Fibroblast of skin of abdomen (primary cell): ENCODE results near the gene SPHK1.

ENCODE experiments used
- DNase-seq: peaks from one replicate; pipeline ENCODE4 v3.0.0-alpha.2; 2013

SPHK1 gene

DNA sequence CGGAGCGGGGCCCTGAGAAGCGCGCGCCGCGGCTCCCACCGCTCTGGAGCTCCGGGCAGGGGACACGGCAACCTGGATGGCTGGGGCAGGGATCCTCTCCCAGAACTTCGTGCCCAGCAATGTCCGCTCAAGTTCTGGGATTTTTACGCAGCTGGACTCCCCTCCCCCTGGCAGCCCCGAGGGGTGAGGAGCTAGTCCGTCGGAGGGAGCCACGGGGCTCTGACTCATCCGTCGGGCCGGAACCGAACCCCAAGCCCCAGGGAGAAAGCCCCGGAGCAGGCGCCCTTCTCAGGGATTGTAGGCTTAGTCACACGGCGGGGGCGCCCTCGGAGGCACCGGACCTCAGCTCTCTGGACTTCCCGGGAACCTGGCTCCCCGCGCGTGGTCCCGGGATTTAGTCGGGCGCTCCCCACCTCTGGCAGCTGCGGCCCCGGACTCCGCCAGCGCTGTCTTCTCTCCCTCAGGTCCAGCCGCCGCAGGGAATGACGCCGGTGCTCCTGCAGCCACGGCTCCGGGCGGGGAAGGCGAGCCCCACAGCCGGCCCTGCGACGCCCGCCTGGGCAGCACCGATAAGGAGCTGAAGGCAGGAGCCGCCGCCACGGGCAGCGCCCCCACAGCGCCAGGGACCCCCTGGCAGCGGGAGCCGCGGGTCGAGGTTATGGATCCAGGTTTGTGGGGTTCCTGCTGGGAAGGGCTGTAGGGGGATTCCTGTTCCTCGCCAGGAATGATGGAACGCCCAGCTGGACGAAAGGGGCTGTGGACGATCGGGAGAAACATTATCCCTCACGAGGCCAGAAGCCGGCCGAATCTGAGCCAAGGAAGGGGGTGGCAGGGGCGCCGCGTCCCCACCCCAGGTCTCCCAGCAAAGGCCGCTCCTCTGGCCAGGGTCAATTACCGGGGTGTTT is 830 bp downstream of the SPHK1 start:
- peak; percentile 67 for DNase-seq

GRCh38 chr17:76385892-76386786 is 1.7 kb downstream of the SPHK1 start:
- DNase-seq = peak; percentile 78

GRCh38 chr17:76386966-76387765 is 2.8 kb downstream of the SPHK1 start:
- DNase-seq = no peak

DNA sequence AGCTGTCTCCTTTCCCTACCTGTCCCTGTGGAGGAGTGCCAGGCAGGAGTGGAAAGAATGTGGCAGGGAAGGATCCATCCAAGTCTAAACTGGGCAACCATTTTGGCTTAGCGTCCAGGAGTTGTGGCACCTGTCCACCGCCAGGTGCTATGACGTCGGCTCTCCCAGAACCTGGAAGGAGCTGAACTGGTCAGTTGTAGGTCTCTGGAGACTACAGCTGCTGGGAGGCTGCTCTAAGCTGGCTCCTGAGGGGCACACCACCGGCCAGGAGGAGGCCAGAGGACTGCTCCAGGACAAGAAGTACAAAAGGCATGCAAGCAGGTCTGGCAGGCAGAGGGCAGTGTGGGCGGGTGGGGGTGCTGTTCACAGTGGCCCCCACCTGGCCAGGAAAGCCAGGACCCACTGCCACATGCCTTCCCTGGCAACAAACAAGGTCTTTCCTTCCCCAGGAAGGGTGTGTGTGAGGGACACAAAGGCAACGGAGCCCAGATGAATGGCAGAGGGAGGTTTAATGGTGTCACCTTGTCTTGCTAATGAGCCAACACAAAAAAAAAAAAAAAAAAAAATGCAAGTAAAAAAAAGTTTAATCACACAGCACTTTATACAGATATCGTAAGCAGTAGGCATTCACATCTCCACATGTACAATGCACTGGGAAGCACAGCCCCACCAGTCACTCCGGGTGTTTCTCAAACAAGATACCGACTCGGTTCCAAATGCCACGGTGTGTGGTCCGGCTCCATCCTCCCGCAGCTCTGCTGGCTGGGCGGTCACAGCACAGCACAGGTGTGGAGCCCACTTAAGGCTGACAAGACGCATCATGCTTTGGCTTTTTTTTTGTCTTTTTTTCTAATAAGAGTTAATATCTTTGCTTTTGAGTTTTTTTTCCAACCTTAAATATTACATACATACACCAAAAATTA is 4.8 kb downstream of the SPHK1 start:
- no peak for DNase-seq

GRCh38 chr17:76390003-76390421 is 5.6 kb downstream of the SPHK1 start:
- no peak for DNase-seq

DNA sequence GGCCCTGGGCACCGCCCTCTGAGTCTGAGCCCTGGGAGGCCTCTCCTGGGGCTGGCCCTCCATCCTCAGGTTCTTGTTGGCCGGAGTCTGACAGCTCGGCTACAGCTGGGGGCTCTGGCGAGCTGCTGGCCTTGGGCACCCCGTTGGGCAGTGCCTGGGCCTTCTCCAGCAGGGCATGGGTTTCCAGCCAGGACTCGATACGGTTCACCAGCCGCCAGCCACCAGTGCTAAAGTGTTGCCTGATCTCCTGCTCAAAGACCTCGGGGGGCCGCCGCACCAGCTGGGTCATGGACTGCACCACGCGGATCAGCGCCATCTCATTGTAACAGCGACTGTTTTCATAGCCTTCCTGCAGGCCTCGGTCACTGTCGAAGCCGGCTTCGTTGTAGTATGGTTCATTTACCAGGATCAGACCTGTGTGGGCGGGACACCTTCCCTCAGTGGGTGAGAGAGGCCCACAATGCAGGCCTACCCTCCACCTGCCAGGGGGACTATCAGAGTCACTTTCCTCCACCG is 6.8 kb downstream of the SPHK1 start:
- DNase-seq = no peak

GRCh38 chr17:76394166-76394565 is 9.8 kb downstream of the SPHK1 start:
- no peak for DNase-seq

DNA sequence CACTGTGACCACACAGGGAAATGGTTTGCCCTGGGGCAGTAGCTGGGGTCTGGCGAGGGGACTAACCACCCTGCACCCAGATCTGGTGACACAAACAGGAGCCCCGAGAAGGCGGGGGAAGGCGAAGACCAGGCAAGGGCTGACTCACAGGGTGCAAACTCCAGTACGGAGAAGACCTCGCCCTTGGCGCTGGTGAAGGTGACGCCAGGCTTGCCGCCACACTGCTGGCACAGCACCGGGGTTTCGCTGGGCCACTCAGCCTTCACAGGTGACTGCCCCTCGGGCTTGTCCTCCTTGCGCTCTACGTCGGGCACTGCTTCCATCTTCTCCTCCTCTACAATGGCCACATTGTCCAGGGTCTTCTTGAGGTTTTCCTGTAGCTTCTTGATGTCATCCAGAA is 11.6 kb downstream of the SPHK1 start:
- no peak for DNase-seq

GRCh38 chr17:76397184-76397583 is 12.8 kb downstream of the SPHK1 start:
- no peak for DNase-seq

DNA sequence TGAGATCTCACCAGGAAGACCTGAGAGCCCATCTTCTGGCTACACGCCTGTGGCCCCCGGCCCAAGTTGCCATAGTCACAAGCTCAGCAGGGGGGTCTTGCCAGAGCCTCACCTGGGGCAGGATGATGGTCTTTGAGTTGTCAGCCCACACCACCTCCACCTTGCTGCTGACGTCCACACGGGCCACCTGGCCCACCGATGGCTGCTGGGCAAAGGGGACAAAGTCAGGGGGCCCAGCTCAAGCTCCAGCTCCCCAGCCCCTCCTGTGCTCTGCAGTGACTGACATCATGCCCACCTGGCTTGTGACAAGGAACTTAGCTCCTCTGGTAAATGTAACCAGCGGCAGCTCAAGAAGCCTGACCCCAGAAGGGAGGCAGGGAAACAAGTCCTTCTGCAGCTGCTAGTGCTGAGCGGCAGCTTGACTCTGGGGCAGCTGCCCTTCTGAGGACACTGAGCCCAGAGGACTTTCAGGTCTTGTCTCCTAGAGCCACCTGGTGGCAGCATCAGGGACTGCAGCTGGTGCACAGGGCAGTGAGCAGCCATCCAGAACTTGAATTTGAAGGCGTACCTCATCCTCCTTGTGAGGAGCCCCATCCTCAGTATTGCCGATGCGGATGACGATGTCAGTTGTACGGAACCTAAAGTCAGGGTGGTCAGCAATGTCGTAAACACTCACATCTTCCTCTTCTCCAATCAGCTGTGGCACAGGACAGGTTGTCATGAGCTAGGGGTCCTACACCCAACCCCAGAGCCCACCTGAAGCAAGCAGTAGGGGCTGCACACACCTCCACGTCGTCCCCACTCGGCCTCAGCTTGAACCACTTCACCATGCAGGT is 13.5 kb downstream of the SPHK1 start:
- DNase-seq = peak; percentile 80

- DNase-seq = no peak
Observed at GRCh38 chr17:76398523-76399174, 14.2 kb downstream of the SPHK1 start.

DNA sequence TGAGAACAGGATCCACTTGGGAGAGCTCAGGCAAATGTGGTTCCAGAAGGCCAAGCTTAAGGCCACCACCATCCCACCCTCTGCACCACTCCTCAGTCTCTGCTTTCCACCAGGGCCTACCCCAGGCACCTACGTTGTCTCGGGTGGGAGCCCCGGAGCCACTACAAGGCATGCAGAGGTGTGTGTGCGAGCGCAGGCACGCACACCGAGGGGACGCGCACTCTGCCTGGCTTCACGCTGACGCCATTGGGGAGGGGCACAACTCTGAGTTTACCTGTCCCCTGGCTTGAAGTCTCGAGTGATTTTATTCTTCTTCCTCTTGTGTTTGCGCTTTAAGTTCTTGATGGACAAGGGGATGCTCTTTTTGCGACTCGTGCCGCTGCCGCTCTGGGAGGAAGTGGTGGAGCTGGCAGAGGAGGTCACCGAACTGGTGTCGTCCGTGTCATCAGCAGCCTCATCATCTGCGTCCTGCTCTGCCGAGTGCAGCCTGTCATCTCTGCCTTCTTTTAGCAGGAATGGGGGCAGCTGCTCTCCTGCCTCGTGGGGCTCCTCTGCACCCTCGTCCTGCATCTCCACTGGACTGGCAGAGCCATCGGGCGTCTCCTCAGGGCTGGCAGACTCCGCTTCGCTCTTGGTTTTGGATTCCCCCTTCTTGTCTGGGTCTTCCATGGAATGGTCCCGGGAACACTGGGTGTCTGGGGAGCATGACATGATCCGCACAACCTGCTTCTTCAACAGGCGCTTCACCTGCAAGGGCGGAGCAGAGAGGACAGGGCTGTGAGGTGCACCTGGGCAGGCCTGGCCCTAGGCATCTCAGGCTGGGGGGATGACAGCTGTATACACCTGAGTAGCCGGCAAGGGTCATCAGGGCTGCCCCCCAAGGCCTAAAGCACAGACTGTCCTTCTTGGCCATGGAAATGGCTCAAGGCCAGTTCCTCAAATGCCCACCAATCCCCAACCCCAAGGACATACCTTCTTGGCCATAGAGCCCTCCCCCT is 15.1 kb downstream of the SPHK1 start:
- DNase-seq = no peak

DNA sequence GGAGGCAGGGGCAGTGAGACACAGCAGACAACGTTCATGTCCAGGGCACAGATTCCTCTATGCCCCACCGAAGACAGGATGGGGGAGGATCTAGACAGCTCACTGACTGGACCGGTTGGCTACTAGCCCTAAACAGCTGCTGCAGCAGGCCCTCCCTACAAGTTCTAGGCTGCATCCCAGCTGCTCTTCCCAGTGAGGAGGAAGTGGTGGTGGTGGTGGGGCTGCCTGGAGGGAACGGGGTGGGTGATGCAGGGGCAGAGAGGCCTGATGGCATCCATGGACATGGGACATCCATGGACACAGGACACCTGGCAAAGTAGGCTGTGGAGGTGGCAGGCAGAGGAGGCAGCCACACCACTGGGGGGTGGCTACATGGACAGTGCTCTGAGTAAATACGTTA is 18.3 kb downstream of the SPHK1 start:
- no peak for DNase-seq

GRCh38 chr17:76404256-76404655 is 19.8 kb downstream of the SPHK1 start:
- DNase-seq = no peak

GRCh38 chr17:76404976-76405563 is 20.7 kb downstream of the SPHK1 start:
- DNase-seq = no peak

- DNase-seq = no peak
Observed at GRCh38 chr17:76405607-76405966, 21.2 kb downstream of the SPHK1 start.

- no peak for DNase-seq
Observed at GRCh38 chr17:76405967-76406647, 21.7 kb downstream of the SPHK1 start.

- DNase-seq = no peak
Observed at GRCh38 chr17:76407509-76407908, 23.1 kb downstream of the SPHK1 start.
